ENCODE measurements around the gene CRY2.
"Not testable (repeated sequence)": the region's sequence is repeated elsewhere in the genome, so short reads cannot be mapped to it uniquely, and the experiment has no call there.

The CRY2 gene

DNA sequence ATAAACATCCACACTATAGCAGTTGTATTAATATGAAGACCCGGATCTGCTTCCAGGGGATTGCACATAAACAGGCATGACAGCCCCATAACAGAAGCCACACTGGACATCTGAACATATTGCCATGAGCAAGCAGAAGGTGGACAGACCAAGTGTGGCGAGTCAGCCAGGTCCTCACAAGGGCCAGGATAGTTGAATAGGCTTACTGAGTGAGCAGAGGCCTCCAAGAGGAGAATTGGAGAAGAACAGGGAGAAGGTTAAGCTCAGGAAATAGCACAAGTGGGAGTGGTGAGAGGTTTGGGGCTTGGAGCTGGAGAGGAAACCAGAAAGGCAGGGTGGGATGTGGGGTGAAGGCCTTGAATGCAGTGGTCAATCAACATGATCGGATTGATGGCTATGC lies 31.5 kb upstream of the CRY2 start:
- Histone ChIP-seq H3K4me3 (ENCODE audit: low read depth, low read length) (no peak overlapping the region), H3K36me3 (ENCODE audit: control insufficient read depth, insufficient read depth, low read length) (peaks cover 14% of the 10 kb centered on the region), H3K9me3 (ENCODE audit: control insufficient read depth, insufficient read depth, low read depth, low read length) (no peaks in the 10 kb centered on the region), H3K27ac (ENCODE audit: low read depth, low read length) (no peak overlapping the region), H3K9ac (ENCODE audit: low read length) (no peak overlapping the region), H3K27me3 (ENCODE audit: control insufficient read depth, insufficient read depth, low read length) (no peaks in the 10 kb centered on the region), H3K4me1 (ENCODE audit: control insufficient read depth, insufficient read depth, low read length) (peaks cover 7% of the 10 kb centered on the region; the same call in 1 of the 2 replicates)

DNA sequence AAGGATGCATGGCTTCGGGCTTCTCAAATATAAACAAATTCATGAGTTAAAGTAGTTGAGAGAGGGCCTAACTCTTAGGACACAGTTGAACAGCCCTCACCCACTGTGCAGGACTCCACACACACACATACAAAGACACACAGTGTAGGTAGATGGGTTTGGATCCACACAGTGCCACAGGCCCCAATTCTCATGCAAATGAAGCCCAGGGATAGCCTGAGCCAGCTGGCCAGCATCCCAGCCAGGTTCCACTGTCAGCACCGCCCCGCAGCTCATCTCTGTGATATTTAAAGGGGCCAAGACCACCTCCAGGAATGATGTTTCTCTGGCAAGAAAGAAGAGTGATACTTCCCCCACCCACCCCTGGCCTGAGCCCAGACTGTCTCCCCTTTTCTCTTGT lies 30.7 kb upstream of the CRY2 start:
- Histone ChIP-seq H3K4me3 (ENCODE audit: low read depth, low read length) (no peak overlapping the region), H3K4me1 (ENCODE audit: control insufficient read depth, insufficient read depth, low read length) (peaks cover 7% of the 10 kb centered on the region; the same call in 1 of the 2 replicates), H3K9me3 (ENCODE audit: control insufficient read depth, insufficient read depth, low read depth, low read length) (no peaks in the 10 kb centered on the region), H3K27me3 (ENCODE audit: control insufficient read depth, insufficient read depth, low read length) (no peaks in the 10 kb centered on the region), H3K36me3 (ENCODE audit: control insufficient read depth, insufficient read depth, low read length) (peaks cover 6% of the 10 kb centered on the region), H3K27ac (ENCODE audit: low read depth, low read length) (no peak overlapping the region), H3K9ac (ENCODE audit: low read length) (no peak overlapping the region)

DNA sequence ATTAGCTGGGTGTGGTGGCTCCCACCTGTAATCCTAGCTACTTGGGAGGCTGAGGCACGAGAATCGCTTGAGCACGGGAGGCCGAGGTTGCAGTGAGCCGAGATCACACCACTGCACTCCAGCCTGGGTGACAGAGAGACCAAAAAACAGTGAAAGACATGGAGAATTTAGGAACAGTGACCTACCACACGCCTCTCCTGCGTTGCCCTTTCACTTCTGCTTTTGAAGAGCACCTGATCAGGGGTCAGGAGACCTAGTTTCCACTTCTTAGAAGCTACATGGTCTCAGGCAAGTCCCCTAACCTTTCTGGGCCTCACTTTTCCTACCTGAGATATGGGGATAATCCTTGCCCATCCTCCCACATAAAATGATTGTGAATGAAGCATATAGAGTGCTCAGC lies 30.1 kb upstream of the CRY2 start:
- Histone ChIP-seq H3K4me1 (ENCODE audit: control insufficient read depth, insufficient read depth, low read length) (peaks cover 7% of the 10 kb centered on the region; the same call in 1 of the 2 replicates), H3K27ac (ENCODE audit: low read depth, low read length) (no peak overlapping the region), H3K9me3 (ENCODE audit: control insufficient read depth, insufficient read depth, low read depth, low read length) (no peaks in the 10 kb centered on the region), H3K36me3 (ENCODE audit: control insufficient read depth, insufficient read depth, low read length) (no peaks in the 10 kb centered on the region; the same call in 1 of the 2 replicates), H3K9ac (ENCODE audit: low read length) (no peak overlapping the region), H3K27me3 (ENCODE audit: control insufficient read depth, insufficient read depth, low read length) (no peaks in the 10 kb centered on the region), H3K4me3 (ENCODE audit: low read depth, low read length) (no peak overlapping the region)

DNA sequence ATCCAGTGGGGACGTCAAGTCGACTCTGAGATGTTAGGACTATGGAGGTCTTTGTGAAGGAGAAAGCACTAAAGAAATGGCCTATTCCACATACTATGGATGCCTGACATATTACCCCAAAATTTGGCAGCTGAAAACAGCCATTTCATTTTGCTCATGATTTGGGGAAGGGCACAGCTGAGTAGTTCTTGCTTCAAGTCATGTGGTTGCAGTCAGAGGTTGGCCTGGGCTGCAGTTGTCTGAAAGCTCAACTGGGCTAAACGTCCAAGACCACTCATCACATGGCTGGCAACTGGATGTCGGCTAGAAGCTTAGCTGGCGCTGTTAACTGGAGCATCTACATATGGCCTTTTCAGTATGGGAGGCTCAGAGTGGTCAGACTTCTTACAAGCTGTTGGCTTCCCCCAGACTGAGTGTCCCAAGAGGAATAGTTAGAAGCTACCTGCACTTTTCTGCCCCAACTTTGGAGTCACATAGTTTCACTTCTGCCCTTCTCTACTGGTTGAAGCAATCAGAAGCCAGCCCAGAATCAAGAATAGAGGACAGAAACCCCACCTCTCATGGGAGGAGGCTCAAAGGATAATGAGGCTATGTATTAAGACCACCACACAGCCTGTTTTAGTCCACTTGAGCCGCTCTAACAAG lies 28.2 kb upstream of the CRY2 start:
- no peak overlapping the region for H3K9ac ChIP-seq (ENCODE audit: low read length)
- no peaks in the 10 kb centered on the region for H3K36me3 ChIP-seq (ENCODE audit: control insufficient read depth, insufficient read depth, low read length)
- H3K27ac ChIP-seq (ENCODE audit: low read depth, low read length), result no peak overlapping the region
- no peaks in the 10 kb centered on the region for H3K9me3 ChIP-seq (ENCODE audit: control insufficient read depth, insufficient read depth, low read depth, low read length)
- H3K4me3 ChIP-seq (ENCODE audit: low read depth, low read length), result no peak overlapping the region
- peaks cover 7% of the 10 kb centered on the region; the same call in 1 of the 2 replicates for H3K4me1 ChIP-seq (ENCODE audit: control insufficient read depth, insufficient read depth, low read length)
- H3K27me3 ChIP-seq (ENCODE audit: control insufficient read depth, insufficient read depth, low read length), result no peaks in the 10 kb centered on the region

DNA sequence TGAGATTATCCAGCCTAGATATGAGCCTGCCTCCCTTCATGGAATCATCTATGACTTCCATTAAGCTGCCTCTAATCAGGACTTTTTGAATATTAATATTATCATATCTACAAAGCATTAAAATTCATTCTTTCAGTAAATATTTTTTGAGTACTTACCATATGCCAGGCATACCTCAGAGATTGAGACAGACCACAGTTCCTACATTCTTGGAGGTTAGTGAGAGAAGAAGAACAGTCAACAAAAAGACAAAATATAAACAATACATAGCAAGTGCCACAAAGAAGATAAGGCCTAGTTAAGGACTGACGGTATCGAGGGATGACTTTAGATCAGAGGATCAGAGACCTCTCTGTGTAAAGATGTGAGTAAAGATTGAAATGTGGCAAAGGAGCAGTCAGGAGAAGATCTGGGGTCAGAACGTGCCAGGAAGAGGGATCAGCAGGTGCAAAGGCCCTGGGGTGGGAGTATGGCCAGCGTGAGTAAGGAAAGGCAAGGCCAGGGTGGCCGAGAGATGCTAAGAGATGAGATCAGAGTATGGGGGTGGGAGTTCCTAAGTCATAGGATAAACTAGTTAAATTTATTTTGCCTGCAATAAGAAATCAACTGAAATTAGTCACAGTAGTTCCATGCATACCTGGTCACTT lies 26.9 kb upstream of the CRY2 start:
- Histone ChIP-seq H3K4me3 (ENCODE audit: low read depth, low read length) (no peak overlapping the region), H3K27me3 (ENCODE audit: control insufficient read depth, insufficient read depth, low read length) (no peaks in the 10 kb centered on the region), H3K4me1 (ENCODE audit: control insufficient read depth, insufficient read depth, low read length) (peaks cover 7% of the 10 kb centered on the region; the same call in 1 of the 2 replicates), H3K9ac (ENCODE audit: low read length) (no peak overlapping the region), H3K27ac (ENCODE audit: low read depth, low read length) (no peak overlapping the region), H3K9me3 (ENCODE audit: control insufficient read depth, insufficient read depth, low read depth, low read length) (no peaks in the 10 kb centered on the region), H3K36me3 (ENCODE audit: control insufficient read depth, insufficient read depth, low read length) (no peaks in the 10 kb centered on the region)

DNA sequence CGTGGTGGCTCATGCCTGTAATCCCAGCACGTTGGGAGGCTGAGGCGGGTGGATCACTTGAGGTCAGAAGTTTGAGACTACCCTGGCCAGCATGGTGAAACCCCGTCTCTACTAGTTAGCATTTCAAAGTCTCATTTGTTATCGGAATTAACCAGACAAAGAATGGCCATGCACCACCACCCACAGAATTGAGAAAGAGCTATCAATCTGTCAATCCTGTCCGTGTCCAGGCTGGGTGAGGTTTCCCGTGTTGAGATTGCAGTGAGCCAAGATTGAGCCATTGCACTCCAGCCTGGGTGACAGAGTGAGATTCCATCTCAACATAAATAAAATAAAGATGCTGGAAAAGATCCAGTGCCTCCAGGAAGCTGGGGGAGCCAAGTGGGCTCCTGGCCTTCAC lies 20.8 kb upstream of the CRY2 start:
- not testable (repeated sequence) for H3K27ac ChIP-seq (ENCODE audit: low read depth, low read length); H3K4me1 ChIP-seq (ENCODE audit: control insufficient read depth, insufficient read depth, low read length); H3K9me3 ChIP-seq (ENCODE audit: control insufficient read depth, insufficient read depth, low read depth, low read length); H3K36me3 ChIP-seq (ENCODE audit: control insufficient read depth, insufficient read depth, low read length); H3K27me3 ChIP-seq (ENCODE audit: control insufficient read depth, insufficient read depth, low read length); H3K9ac ChIP-seq (ENCODE audit: low read length); H3K4me3 ChIP-seq (ENCODE audit: low read depth, low read length)

DNA sequence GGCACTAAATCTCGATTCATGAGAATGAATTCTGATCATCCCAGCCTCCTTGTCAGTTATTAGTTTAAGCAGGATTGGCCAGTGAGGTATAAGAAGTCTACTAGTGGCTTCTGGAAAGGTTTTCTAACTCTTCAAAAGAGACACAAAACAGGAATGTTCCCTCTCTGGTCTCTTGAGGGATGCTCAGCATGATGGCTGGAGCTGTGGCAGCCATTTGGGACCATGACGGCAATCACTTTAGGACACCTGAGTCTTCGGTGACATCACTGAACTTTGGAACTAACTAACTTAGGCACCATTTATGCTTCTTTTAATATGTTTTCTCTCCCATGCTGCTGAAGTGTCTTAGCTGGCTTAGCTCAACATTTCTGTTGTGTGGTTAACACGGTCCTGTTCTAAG lies 20.2 kb upstream of the CRY2 start:
- H3K9ac ChIP-seq (ENCODE audit: low read length), result no peak overlapping the region
- H3K27ac ChIP-seq (ENCODE audit: low read depth, low read length), result no peak overlapping the region
- H3K4me3 ChIP-seq (ENCODE audit: low read depth, low read length), result no peak overlapping the region
- H3K36me3 ChIP-seq (ENCODE audit: control insufficient read depth, insufficient read depth, low read length), result no peaks in the 10 kb centered on the region
- peaks cover 5% of the 10 kb centered on the region; the same call in 1 of the 2 replicates for H3K27me3 ChIP-seq (ENCODE audit: control insufficient read depth, insufficient read depth, low read length)
- H3K9me3 ChIP-seq (ENCODE audit: control insufficient read depth, insufficient read depth, low read depth, low read length), result peaks cover 4% of the 10 kb centered on the region; the same call in 1 of the 2 replicates
- H3K4me1 ChIP-seq (ENCODE audit: control insufficient read depth, insufficient read depth, low read length), result peaks cover 8% of the 10 kb centered on the region; the same call in 1 of the 2 replicates

DNA sequence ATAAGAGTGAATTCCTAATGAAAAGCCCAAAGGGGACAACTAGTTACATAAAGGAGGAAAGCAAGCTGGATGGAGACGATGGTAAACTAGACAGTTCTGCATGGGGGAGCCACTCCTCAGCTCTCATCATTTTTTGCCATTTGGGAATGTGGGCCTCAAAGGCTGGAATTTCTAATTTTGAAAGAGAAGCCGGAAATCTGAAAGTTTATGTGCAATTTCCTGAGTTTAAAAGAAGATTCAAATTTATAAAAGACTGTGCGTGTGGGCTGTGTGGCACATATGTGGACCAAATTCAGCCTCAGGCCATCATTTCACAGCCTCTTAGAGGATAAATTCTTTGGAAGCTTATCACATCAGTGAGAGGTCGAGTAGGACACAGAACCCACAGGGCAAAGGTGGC lies 18.3 kb upstream of the CRY2 start:
- Histone ChIP-seq H3K4me1 (ENCODE audit: control insufficient read depth, insufficient read depth, low read length) (peaks cover 5% of the 10 kb centered on the region; the same call in 1 of the 2 replicates), H3K36me3 (ENCODE audit: control insufficient read depth, insufficient read depth, low read length) (no peaks in the 10 kb centered on the region), H3K27me3 (ENCODE audit: control insufficient read depth, insufficient read depth, low read length) (peaks cover 5% of the 10 kb centered on the region; the same call in 1 of the 2 replicates), H3K27ac (ENCODE audit: low read depth, low read length) (no peak overlapping the region), H3K9me3 (ENCODE audit: control insufficient read depth, insufficient read depth, low read depth, low read length) (peaks cover 4% of the 10 kb centered on the region; the same call in 1 of the 2 replicates), H3K9ac (ENCODE audit: low read length) (no peak overlapping the region), H3K4me3 (ENCODE audit: low read depth, low read length) (no peak overlapping the region)

DNA sequence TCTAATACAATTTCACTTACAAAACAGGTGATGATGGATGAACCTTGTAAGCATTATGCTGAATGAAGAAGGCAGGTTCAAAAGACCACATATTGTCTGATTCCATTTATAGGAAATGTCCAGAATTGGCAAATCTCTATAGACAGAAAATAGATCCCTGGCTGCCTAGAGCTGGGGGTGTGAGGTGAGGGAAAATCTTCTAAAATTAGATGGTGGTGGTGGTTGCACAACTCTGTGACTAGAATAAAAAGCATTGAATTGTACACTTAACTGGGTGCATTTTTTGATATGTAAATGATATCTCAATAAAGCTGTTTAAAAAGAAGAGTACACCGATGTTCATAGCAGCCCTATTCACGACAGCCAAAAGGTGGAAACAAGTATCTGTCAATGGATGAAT lies 16.7 kb upstream of the CRY2 start:
- H3K9me3 ChIP-seq (ENCODE audit: control insufficient read depth, insufficient read depth, low read depth, low read length), result peaks cover 4% of the 10 kb centered on the region; the same call in 1 of the 2 replicates
- H3K4me3 ChIP-seq (ENCODE audit: low read depth, low read length), result no peak overlapping the region
- H3K27ac ChIP-seq (ENCODE audit: low read depth, low read length), result no peak overlapping the region
- peaks cover 5% of the 10 kb centered on the region; the same call in 1 of the 2 replicates for H3K27me3 ChIP-seq (ENCODE audit: control insufficient read depth, insufficient read depth, low read length)
- no peaks in the 10 kb centered on the region for H3K36me3 ChIP-seq (ENCODE audit: control insufficient read depth, insufficient read depth, low read length)
- H3K4me1 ChIP-seq (ENCODE audit: control insufficient read depth, insufficient read depth, low read length), result peaks cover 5% of the 10 kb centered on the region; the same call in 1 of the 2 replicates
- H3K9ac ChIP-seq (ENCODE audit: low read length), result no peak overlapping the region

DNA sequence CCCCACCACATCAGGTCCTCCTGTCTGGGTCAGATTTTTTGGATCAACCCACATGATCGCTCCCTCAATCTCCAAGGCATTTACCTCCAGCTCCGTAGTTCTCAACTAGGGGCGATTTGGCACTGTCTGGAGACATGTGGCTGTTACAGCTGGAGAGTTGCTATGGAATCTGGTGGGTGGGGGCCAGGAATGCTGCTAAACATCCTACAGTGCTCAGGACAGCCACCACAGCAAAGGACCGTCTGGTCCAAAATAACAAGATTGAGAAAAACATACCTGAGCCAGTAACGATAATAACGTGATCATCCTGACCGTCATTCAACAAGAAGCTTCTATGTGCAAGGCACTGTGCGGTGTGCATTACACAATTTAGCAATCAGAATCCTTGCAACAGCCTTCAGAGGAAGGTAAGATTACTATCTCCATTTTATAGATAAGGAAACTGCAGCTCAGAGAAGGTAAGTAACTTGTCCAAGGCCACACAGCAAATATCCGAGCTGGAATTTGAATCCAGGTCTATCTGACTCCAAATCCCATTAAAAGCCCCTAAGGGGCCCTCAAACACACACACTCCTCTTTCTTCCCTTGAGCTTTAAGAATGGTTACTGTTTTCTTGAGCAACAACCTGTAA lies 14.3 kb upstream of the CRY2 start:
- Histone ChIP-seq H3K4me1 (ENCODE audit: control insufficient read depth, insufficient read depth, low read length) (no peaks in the 10 kb centered on the region), H3K27ac (ENCODE audit: low read depth, low read length) (no peak overlapping the region), H3K9me3 (ENCODE audit: control insufficient read depth, insufficient read depth, low read depth, low read length) (no peaks in the 10 kb centered on the region), H3K36me3 (ENCODE audit: control insufficient read depth, insufficient read depth, low read length) (no peaks in the 10 kb centered on the region), H3K9ac (ENCODE audit: low read length) (no peak overlapping the region), H3K27me3 (ENCODE audit: control insufficient read depth, insufficient read depth, low read length) (peaks cover 5% of the 10 kb centered on the region; the same call in 1 of the 2 replicates), H3K4me3 (ENCODE audit: low read depth, low read length) (no peak overlapping the region)

DNA sequence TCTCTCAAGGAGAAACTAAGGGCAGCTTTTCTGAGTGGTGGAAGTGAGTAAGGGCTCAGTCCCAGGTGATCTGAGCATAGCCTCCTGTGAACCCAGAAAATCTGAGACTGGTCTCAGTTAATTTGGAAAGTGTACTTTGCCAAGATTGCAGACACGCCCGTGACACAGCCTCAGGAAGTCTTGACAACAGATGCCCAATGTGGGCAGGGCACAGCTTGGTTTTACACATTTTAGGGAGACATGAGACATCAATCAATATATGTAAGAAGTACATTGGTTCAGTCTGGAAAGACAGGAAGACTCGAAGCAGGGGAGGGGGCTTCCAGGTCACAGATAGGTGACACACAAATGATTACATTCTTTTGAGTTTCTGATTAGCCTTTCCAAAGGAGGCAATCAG lies 13.5 kb upstream of the CRY2 start:
- Histone ChIP-seq H3K36me3 (ENCODE audit: control insufficient read depth, insufficient read depth, low read length) (no peaks in the 10 kb centered on the region), H3K9ac (ENCODE audit: low read length) (no peak overlapping the region), H3K4me3 (ENCODE audit: low read depth, low read length) (no peak overlapping the region), H3K4me1 (ENCODE audit: control insufficient read depth, insufficient read depth, low read length) (no peaks in the 10 kb centered on the region), H3K9me3 (ENCODE audit: control insufficient read depth, insufficient read depth, low read depth, low read length) (no peaks in the 10 kb centered on the region), H3K27ac (ENCODE audit: low read depth, low read length) (no peak overlapping the region), H3K27me3 (ENCODE audit: control insufficient read depth, insufficient read depth, low read length) (no peaks in the 10 kb centered on the region)

Data from HUES6 (cell line).